NCI-H146 (cell line): ENCODE results near the gene SNX17.

Experiments used
- DNase-seq: peaks from one replicate; lab custom pipeline; 2025; lab: John Stamatoyannopoulos, UW

SNX17 gene

DNA sequence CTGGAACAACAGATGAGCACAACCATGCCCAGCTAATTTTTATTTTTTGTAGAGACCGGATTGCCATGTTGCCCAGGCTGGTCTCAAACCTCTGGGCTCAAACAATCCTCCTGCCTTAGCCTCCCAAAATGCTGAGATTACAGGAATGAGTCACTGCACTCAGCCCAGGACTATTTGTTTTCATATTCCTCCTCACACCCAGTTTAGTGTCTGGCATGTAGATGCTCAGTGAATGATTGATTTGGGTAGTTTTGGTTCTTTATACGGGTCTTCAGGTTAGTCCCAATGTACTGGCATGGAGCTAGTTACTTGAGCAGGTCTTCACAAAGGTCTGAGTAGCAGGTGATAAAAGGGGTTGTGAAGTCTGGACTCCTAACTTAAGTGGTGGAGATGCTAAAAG lies 6.5 kb upstream of the SNX17 start:
- DNase-seq = no peak

DNA sequence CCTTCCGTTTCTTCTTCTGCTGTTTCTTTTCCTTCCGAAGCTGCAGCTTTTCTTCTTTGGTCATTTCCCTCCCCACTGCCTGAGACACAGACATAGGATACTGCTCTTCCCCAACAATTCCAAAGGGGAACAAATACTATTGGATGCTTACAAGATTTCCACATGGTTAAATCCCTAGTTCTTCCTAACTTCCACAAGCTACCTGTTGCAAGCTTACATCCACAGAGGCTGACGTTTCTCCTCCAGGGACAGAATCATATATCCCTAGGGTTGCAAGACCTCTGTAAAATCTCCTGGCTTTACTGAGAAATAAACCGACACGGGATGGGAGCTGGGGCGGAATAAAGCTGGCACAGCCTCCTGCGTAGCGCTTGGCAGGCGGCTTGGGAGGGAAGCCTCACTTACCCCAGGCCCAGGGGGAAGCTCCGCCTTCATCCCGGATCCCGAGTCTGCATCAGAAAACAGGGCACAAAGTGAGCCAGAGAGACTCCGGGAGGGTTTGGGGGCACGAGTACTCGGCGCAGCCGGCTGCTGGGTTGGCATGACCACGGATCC lies 868 bp upstream of the SNX17 start:
- peak; percentile 61 for DNase-seq

GRCh38 chr2:27370816-27371620 lies 602 bp downstream of the SNX17 start:
- DNase-seq = peak; percentile 69

GRCh38 chr2:27372937-27373336 lies 2.5 kb downstream of the SNX17 start:
- no peak for DNase-seq

DNA sequence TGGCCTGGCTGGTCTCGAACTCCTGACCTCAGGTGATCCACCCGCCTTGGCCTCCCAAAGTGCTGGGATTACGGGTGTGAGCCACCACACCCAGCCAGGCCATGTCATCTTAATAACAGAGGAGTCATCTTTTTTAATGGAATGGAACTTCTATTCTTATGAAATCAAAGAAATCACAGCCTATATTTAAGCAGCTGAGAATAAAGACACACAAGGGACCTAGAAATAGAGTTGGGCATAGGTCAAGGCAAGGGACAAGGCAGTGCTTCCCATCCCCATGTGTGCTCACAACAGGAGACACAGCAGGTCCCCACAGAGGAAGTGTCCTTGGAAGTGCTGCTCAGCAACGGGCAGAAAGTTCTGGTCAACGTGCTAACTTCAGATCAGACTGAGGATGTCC lies 3.2 kb downstream of the SNX17 start:
- DNase-seq = no peak

- DNase-seq = no peak
Measured at GRCh38 chr2:27375513-27376099, 5.2 kb downstream of the SNX17 start.

DNA sequence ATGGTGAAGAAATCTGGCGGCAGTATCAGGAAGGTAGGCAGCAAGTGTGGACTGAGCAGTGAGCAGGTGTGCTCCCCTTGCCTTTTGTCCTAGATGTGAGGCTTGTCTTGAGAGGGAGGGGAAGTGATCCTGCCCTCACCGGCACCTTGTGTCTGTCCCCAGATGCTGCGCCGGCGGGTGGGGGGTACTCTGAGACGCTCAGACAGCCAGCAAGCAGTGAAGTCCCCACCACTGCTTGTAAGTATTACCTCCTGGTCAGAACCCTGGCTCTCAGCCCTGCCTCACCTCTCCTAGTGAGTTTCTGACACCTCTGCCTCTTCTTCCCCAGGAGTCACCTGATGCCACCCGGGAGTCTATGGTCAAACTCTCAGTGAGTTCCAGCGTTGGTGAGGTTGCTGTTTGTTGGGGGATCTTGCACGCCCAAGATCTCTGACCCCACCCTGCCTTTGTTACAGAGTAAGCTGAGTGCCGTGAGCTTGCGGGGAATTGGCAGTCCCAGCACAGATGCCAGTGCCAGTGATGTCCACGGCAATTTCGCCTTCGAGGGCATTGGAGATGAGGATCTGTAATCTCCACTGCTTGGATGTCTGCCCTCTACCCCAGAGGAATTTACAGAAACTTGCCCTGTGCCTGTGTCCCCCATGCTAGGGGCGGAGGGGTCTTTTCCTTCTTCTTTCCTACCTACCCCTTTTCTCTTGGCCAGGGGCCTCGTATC lies 5.9 kb downstream of the SNX17 start:
- DNase-seq = no peak

- DNase-seq = no peak
Measured at GRCh38 chr2:27376866-27377617, 6.6 kb downstream of the SNX17 start.

DNA sequence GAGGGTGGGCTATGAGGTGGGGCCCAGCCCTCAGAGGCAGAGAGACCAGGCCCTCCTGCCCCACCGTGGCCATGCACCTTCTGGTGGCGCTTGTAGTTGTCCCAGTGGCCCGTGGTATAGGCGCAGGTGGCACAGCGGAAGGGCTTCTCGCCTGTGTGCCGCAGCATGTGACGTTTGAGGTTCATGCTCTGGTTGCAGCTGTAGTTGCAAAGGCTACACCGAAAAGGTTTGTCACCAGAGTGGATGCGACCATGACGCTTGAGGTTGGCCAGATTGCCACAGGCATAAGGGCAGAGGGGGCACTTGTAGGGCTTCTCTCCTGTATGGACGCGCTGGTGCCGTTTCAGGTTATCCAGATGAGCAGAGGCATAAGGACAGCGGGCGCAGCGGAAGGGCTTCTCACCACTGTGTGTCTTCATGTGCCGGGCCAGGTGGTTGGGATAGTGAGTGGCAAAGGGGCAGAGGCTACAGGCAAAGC lies 7.2 kb downstream of the SNX17 start:
- DNase-seq = no peak

DNA sequence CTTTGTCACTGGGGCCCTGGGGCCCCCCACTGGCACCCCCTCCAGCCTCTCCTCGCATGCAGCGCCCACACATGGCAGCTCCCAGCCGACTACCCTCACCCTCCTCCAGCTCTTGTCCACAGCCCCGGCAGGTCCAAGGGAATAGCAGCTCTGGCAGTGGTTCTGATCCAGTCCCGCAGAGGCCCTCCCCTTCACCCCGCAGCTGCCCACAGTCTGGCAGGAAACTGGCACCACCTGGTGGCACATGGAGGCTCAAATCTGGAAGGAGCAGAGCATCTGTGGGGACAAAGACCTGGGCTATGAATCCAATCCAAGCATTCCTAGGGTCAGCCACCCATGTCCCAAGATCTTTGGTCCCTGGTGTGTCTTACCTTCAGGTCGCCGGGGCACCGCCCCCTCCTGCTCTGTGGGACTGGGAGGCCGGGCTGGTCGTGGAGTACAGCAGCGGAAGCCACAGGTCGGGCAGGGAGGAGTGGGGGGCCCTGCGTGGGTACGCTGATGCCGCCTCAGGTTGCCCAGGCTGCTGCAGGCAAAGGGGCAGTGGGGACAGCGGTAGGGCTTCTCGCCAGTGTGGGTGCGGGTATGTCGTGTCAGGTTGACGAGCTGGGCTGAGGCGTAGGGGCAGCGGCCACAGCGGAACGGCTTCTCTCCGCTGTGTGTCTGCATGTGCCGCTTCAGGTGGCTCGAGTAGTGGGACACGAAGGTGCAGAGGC lies 7.8 kb downstream of the SNX17 start:
- no peak for DNase-seq

- no peak for DNase-seq
Measured at GRCh38 chr2:27378809-27379290, 8.4 kb downstream of the SNX17 start.

DNA sequence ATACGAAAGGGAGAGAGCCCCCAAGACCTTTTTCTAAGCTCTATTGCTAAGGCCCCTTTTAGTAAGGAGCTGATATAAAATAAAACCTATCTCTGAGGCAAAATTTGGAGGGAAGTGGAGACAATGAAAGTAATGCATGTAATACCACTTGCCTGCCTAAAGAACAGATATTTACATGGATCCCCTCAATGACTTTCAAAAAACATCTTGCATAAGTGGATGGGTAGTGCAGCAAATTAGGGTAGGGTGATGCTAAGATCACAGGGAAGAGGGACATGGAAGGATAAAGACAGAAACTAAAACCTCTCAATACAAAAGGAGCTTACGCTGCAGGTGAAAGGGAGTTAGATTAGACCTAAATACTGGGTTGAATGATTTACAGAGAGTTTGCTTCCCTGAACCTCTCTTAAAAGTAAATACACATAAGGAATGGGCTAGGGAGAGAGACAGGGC lies 9.0 kb downstream of the SNX17 start:
- DNase-seq = no peak

GRCh38 chr2:27379836-27380625 lies 9.6 kb downstream of the SNX17 start:
- peak; percentile 75 for DNase-seq

DNA sequence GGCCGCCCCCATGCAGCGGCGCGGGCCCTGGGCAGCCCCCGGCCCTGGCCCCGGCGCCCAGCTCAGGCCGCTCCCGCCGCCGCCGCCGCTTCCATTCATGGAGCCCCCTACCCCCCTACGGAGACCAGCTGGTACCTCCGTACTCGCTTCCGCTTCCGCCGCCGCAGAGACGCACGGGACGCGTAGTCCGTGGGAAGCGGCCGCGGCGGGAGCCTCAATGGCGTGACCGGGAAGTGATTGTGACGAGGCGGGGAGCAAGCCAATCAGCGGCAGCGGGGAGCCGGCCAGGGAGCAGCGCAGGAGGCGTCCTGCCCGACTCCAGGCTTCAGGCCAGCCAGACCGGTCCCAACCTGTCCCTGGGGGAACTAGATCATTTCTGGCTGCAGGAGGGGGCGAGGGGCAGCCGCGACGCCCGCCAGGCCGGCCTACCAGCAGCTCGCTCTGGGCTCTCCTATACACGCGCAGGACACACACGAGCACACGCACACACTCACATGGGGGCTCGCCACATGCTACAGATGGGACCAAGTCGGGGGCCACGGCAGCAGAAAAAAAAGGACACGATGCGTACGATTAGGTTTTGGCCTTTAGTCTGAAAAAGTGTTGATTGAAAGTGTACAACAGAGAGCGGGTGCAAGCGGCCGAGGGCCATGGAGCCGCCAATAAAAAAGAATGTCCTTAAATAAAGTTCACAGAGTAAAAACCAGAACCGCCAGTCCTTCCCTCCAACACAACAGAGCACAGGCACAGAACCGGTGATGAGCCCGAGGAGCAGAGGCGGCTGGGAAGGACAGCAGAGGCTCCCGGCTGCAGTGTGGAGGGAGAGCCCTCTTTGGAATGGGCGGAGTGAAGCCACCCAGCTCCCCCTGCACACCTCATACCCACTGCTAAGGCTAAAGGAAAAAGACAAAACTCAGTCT lies 10.5 kb downstream of the SNX17 start, which contains the start of gene ZNF513:
ZNF513 (minus strand) TSS at position 109 of the 920 bp plus-strand sequence. CDS start 208 bp downstream, outside the sequence.
- peak; percentile 91 for DNase-seq

DNA sequence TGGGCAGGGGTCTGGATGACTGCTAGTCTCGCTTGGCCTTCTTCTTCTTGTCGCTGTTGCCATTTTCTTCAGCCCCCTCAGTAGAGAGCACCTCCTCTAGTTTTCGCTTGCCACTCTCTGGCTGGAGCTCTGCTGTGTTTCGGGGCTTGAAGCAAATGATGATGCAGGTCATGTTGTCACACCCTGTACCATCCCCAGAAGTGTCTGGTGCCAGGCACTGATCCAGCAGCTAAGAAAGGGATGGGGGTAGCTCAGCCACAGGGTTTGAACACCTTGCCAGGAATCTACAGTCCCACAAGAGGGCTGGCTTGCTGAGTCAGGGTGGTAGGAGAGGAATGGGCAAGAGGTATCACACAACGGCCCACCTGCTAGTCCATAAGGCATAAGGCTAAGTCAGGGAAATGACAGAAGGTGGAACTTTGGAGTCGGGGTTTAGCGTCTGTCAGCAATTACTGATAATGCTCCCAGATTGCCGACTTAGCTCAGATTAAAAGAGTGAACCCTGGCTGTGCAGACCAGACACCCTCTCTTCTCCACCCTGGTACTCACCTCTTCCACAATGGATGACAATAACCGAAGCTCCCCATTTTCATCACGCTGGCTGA lies 11.3 kb downstream of the SNX17 start:
- DNase-seq = no peak

DNA sequence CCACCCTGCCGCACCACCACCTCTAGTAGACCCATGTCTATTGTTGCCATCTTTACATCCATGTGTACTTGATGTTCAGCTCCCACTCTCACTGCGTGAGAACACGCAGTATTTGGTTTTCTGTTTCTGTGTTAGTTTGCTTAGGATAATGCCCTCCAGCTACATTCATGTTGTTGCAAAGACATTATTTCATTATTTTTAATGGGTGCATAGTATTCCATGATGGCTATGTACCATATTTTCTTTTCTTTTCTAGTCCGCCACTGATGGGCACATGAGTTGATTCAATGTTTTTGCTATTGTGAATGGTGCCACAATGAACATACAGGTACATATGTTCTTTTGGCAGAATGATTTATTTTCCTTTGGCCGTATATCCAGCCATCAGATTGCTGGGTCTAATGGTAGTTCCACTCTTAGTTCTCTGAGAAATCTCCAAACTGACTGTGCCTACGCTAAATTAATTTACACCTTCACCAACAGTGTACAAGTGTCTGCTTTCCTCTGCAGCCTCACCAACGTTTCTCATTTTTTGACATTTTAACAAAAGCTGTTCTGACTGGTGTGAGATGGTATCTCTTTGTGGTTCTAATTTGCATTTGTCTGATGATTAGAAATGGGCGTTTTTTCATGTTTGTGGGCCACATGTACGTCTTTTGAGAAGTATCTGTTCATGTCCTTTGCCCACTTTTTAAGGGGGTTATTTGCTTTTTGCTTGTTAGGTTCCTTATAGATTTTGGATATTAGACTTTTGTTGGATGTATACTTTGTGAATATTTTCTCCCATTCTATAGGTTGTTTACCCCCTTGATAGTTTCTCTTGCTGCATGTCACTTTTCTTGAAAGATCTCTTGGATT lies 20.6 kb downstream of the SNX17 start:
- no peak for DNase-seq

- no peak for DNase-seq
Measured at GRCh38 chr2:27393225-27393624, 22.8 kb downstream of the SNX17 start.

DNA sequence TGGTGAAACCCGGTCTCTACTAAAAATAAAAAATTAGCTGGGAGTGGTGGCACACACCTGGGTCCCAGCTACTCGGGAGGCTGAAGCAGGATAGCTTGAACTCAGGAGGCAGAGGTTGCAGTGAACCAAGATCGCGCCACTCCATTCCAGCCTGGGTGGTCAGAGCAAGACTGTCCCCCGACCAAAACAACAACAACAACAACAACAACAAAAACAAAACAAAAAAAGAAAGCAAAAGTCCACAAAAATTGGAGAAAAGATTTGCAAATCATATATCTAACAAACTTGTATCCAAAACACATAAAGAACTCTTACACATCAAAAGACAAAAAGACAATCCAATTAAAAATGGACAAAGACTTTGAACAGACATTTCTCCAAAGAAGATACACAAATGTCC lies 28.5 kb downstream of the SNX17 start:
- no peak for DNase-seq
